Hematopoietic multipotent progenitor cell treated with erythropoietin and hydrocortisone succinate and interleukin-3 and kit ligand, for 4 days (in vitro differentiated cells): ENCODE measurements around the gene TIMD4.
A peak's percentile ranks its signal among the peaks of the same experiment; 100 is the strongest.

ENCODE experiments used
- DNase-seq: peaks from one replicate; pipeline ENCODE4 v3.0.0-alpha.2; 2015

TIMD4 gene

GRCh38 chr5:156920861-156921431 is 42.1 kb downstream of the TIMD4 start:
- DNase-seq: no peak

GRCh38 chr5:156920042-156920860 is 42.8 kb downstream of the TIMD4 start:
- DNase-seq: no peak

GRCh38 chr5:156918311-156918845 is 44.6 kb downstream of the TIMD4 start:
- no peak for DNase-seq

- DNase-seq: no peak
Observed at GRCh38 chr5:156914371-156914737, 48.7 kb downstream of the TIMD4 start.

GRCh38 chr5:156913719-156914370 is 49.2 kb downstream of the TIMD4 start:
- DNase-seq: peak; percentile 54

- DNase-seq: no peak
Observed at GRCh38 chr5:156913355-156913718, 49.7 kb downstream of the TIMD4 start.

- no peak for DNase-seq
Observed at GRCh38 chr5:156912869-156913268, 50.2 kb downstream of the TIMD4 start.

GRCh38 chr5:156909180-156909579 is 53.8 kb downstream of the TIMD4 start:
- no peak for DNase-seq

- no peak for DNase-seq
Observed at GRCh38 chr5:156907667-156908066, 55.4 kb downstream of the TIMD4 start.

- DNase-seq: no peak
Observed at GRCh38 chr5:156906807-156907206, 56.2 kb downstream of the TIMD4 start.

GRCh38 chr5:156896546-156896945 is 66.5 kb downstream of the TIMD4 start:
- no peak for DNase-seq

GRCh38 chr5:156893517-156893916 is 69.5 kb downstream of the TIMD4 start:
- no peak for DNase-seq

GRCh38 chr5:156892864-156893263 is 70.2 kb downstream of the TIMD4 start:
- no peak for DNase-seq

- DNase-seq: peak; percentile 4
Observed at GRCh38 chr5:156892223-156892622, 70.8 kb downstream of the TIMD4 start.

GRCh38 chr5:156888520-156888919 is 74.5 kb downstream of the TIMD4 start:
- no peak for DNase-seq

- no peak for DNase-seq
Observed at GRCh38 chr5:156883316-156883875, 79.6 kb downstream of the TIMD4 start.

GRCh38 chr5:156879665-156880285 is 83.3 kb downstream of the TIMD4 start:
- DNase-seq: no peak

- DNase-seq: no peak
Observed at GRCh38 chr5:156871212-156871611, 91.8 kb downstream of the TIMD4 start.

GRCh38 chr5:156870498-156870839 is 92.6 kb downstream of the TIMD4 start:
- no peak for DNase-seq
